ENCODE measurements around the gene SNX33.

Gene SNX33

GRCh38 chr15:75650908-75651809, 3.4 kb downstream of the SNX33 start:
- no peak for TF ChIP-seq CTCF (IDR thresholded peaks at IDR 0.05; ENCODE audit: insufficient read depth, low read length, poor library complexity, severe bottlenecking)
- TF ChIP-seq EZH2phosphoT487 (conservative IDR thresholded peaks at IDR 0.05; ENCODE audit: low read length) = no peak
- H3F3A ChIP-seq (ENCODE audit: insufficient read depth) = 0 out of 2 replicates have a peak, but pooled peaks cover 5% of the 10 kb centered on the region
- no peak overlapping the region for H3K27ac ChIP-seq (ENCODE audit: low read depth, low read length)
- H3K79me2 ChIP-seq (ENCODE audit: insufficient read depth, low read length) = no peaks in the 10 kb centered on the region
- H3K9me3 ChIP-seq (ENCODE audit: insufficient read depth, low read length) = no peaks in the 10 kb centered on the region
- no peaks in the 10 kb centered on the region; the same call in 1 of the 2 replicates for H3K27me3 ChIP-seq (ENCODE audit: low read length)
- no peaks in the 10 kb centered on the region for H4K20me1 ChIP-seq (ENCODE audit: low read depth, low read length)
- H3K4me3 ChIP-seq (ENCODE audit: insufficient read depth, low read length, poor library complexity, severe bottlenecking) = no peak overlapping the region
- no peak overlapping the region for H2AFZ ChIP-seq (ENCODE audit: low read depth, low read length, severe bottlenecking)
- H3K9me2 ChIP-seq (replicated peaks; ENCODE audit: insufficient read depth, low read length) = no peaks in the 10 kb centered on the region
- H3K4me2 ChIP-seq (ENCODE audit: low read depth, low read length, poor library complexity, severe bottlenecking) = no peak overlapping the region
- no peak overlapping the region for H3K9ac ChIP-seq (ENCODE audit: low read length)
- H3K36me3 ChIP-seq (ENCODE audit: low read length) = no peaks in the 10 kb centered on the region

DNA sequence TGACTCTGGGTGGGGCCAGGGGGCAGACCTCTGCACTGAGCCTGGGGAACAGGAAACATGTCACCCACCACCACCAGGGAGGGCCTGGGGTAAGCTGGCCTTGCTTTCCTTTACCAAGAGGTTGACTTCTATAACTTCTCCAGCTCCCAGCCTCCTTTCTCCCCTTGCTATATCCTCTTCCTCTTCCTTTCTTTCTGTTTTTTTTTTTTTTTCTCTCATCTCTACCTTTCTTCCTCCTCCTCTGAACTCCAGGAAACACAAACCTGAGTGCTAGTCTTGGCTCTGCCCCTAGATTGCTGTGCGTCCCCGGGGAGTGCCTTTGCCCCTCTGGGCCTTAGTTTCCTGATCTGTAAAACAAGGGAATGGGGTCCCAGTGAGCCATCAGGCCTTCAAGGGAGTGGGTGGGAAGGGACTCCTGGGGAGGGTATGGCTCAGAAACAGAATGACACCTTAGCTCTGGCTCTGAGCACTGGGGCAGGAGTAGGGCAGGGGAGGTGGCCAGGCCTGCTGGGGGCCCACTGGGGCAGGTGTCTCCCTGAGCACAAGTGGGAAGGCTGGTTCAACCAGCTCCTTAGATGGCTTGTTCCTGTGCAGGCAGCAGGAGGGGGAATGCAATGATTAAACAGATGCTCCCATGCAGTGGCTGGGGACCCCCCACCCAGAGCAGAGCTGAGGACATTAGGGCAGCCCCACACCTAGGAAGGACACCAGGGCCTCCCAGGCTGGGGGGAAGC, 4.3 kb downstream of the SNX33 start:
- no peaks in the 10 kb centered on the region for H3K9me2 ChIP-seq (replicated peaks; ENCODE audit: insufficient read depth, low read length)
- no peak overlapping the region for H2AFZ ChIP-seq (ENCODE audit: low read depth, low read length, severe bottlenecking)
- no peaks in the 10 kb centered on the region for H3K36me3 ChIP-seq (ENCODE audit: low read length)
- H3K79me2 ChIP-seq (ENCODE audit: insufficient read depth, low read length) = no peaks in the 10 kb centered on the region
- no peak for TF ChIP-seq CTCF (IDR thresholded peaks at IDR 0.05; ENCODE audit: insufficient read depth, low read length, poor library complexity, severe bottlenecking)
- TF ChIP-seq EZH2phosphoT487 (conservative IDR thresholded peaks at IDR 0.05; ENCODE audit: low read length) = no peak
- H3K4me2 ChIP-seq (ENCODE audit: low read depth, low read length, poor library complexity, severe bottlenecking) = no peak overlapping the region
- no peaks in the 10 kb centered on the region for H3K9me3 ChIP-seq (ENCODE audit: insufficient read depth, low read length)
- H3K9ac ChIP-seq (ENCODE audit: low read length) = no peak overlapping the region
- no peaks in the 10 kb centered on the region for H4K20me1 ChIP-seq (ENCODE audit: low read depth, low read length)
- H3K27ac ChIP-seq (ENCODE audit: low read depth, low read length) = no peak overlapping the region
- H3K27me3 ChIP-seq (ENCODE audit: low read length) = no peaks in the 10 kb centered on the region; the same call in 1 of the 2 replicates
- no peak overlapping the region for H3K4me3 ChIP-seq (ENCODE audit: insufficient read depth, low read length, poor library complexity, severe bottlenecking)
- no peaks in the 10 kb centered on the region for H3F3A ChIP-seq (ENCODE audit: insufficient read depth)

- Histone ChIP-seq H3K9ac (ENCODE audit: low read length) (no peak overlapping the region), H4K20me1 (ENCODE audit: low read depth, low read length) (no peaks in the 10 kb centered on the region), H3K27ac (ENCODE audit: low read depth, low read length) (no peak overlapping the region), H2AFZ (ENCODE audit: low read depth, low read length, severe bottlenecking) (no peak overlapping the region), H3K36me3 (ENCODE audit: low read length) (no peaks in the 10 kb centered on the region), H3F3A (ENCODE audit: insufficient read depth) (no peaks in the 10 kb centered on the region), H3K4me3 (ENCODE audit: insufficient read depth, low read length, poor library complexity, severe bottlenecking) (no peak overlapping the region), H3K9me2 (replicated peaks; ENCODE audit: insufficient read depth, low read length) (no peaks in the 10 kb centered on the region), H3K4me2 (ENCODE audit: low read depth, low read length, poor library complexity, severe bottlenecking) (no peak overlapping the region), H3K79me2 (ENCODE audit: insufficient read depth, low read length) (no peaks in the 10 kb centered on the region), H3K9me3 (ENCODE audit: insufficient read depth, low read length) (no peaks in the 10 kb centered on the region), H3K27me3 (ENCODE audit: low read length) (no peaks in the 10 kb centered on the region)
- TF ChIP-seq EZH2phosphoT487 (conservative IDR thresholded peaks at IDR 0.05; ENCODE audit: low read length) = no peak
- TF ChIP-seq CTCF (IDR thresholded peaks at IDR 0.05; ENCODE audit: insufficient read depth, low read length, poor library complexity, severe bottlenecking) = no peak
Observed at GRCh38 chr15:75653347-75653913, 5.7 kb downstream of the SNX33 start.

All from SU-DHL-6 (cell line).